ENCODE measurements around the gene RASL10B.

Gene RASL10B

DNA sequence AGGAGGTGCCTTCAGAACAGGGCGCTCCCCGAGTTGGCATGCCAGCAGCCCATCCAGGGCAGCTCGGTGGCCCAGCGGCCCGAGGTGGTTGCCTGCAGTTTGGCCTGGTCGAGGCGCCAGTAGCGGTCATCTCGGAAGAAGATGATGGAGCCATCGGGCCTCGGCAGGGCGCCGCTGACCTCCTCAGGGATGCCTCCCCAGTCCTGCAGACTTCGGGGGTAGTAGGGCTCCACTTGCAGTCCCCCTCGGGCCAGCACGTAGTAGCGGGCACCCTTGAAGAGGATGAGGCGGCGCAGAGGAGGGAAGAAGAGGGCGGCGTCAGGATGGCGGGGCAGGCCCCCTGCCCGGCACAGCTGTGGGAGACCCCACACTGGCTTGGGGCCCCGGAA lies 35.0 kb downstream of the RASL10B start:
- no peak for DNase-seq

DNA sequence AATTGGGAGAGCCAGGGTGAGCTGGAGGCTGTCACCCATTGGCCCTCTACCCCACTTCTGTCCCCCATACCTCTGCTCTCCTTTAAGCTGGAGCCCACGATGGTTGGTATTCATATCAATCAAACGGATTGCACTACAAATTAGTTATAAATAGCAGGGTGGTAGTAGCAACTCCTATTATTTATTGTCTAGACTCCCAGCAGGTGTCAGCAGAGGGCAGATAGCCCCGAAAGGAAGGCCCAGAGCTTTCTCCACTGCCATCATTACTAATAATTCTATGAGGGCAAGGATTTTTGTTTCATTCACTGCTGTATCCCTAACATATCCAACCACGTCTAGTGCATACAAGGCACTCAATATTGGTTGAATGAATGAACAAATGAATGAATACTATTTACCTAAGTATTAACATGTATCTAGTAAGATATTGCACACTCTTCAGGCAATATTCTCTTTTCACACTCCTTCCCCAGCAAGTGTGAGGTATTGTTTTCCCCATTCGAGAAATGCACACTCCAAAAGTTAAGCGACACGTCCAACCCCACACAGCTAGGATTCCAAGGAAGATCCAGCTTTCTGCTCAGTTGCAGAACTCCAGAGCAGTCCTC lies 35.6 kb downstream of the RASL10B start:
- DNase-seq = peak; percentile 11

DNA sequence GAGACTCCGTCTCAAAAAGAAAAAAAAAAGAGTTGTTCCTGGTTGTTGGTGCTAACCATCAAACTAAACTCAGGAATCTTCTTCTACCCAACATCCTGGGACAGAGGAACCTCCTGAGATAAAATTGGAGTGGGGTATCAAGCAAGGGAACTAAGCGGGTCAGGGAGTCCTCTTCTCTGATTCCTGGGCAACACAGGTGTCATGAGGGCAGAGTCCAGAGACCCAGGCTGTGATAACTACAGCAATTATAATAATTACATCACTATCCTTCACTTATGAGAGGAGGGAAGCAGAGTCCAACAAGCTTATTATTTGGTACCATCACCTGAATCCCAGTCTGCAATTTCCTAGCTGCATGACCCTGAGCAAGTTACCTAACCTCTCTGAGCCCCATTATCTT lies 37.4 kb downstream of the RASL10B start:
- no peak for DNase-seq

DNA sequence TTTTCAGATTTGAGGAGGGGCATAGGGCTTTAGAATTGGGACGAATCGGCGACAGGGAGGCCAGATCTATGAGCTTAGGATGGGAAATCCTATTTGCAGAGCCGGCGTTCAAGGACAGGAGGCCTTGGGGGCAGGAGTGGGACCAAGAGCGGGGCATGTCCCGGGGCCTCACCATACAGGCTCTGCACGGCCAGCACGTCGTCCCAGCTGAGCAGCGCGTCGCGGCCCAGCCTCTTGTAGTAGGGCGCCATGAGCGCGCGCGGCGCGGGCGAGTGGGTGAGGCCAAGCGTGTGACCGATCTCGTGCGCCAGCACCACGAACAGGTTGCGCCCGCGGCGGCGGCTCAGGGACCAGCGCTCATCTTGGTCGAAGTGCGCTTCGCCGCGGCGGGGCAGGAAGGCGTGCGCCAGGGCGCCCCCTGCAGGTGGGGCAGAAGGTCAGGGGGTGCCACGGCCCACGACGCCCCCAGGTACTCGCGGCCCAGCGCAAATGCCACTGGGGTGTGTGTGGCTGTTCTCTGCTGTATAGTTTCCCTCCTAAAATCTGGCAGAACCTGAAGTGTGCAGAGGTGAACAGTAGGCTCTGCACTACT lies 38.6 kb downstream of the RASL10B start:
- no peak for DNase-seq

DNA sequence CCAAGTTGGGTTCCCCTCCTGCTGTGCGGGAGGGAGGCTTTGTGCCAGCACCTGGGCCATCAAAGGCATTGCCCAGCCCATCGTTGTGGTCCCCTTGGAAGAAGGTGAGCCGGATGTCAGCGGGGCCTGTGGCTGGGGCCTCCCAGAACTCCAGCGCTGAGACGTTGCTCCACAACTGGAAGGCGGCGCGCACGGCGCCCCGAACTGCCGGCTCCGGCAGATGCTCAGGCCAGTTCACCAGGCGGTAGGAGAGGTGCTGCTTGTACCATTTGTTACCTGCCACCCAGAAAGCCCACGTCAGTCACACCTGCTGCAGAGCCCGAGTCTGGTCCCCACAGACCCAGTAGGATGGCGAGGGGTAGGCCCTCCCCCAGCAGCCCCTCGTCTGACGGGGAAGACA lies 41.7 kb downstream of the RASL10B start:
- DNase-seq = no peak

DNA sequence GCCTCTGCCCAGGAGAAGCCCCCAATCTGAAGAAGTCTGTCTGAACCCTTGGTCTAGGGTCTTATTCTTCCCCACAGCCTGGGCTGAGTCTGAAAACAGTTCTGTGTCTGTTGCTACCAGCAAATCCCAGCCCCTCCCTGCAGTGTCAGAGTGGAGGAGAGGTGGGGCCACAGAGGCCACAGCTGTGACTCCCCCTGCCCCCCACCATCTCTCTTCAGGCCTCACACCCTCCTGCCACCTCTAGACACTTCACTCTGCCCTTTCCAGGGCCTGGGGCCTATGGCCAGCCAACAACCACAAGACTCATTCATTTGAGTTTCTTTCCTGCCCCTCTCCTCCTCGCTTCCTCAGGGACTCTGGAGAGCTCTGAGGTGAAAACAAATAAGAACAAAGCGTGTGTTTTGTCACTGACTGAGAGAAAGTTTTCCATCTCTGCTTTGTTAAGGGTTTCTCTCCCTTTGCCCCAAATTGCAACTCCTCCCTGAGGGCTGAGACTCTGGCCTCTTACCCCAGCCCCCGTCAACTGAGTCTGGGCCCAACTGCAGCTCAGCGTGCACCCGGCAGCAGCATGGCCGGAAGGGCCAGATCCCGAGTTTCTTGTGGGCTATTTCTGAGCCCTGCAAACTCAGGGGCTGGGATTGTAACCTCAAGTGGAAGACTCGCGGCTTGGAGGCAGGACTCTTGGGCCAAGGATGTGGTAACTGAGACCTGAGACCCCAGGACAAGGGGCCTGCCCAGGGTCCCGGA lies 42.4 kb downstream of the RASL10B start:
- no peak for DNase-seq

DNA sequence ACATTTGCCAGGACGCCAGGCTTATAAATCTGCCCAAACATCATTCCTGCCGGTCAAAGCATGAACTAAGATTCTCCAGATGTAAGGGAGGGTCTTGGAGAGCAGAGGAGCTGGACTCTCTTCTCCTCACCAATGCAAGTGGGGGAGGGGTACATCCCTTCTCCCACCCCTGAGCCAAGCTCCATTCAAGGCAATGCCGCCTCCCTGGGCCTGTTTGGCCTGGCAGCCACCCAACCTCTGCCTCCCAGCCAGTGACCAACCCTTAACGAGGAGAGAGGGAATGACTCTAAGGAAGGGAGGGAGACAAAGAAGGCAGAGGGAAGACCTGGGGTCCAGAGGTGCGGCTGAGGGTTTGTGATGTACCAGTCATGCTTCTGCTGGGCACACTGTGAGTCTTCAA lies 43.1 kb downstream of the RASL10B start:
- DNase-seq = no peak

DNA sequence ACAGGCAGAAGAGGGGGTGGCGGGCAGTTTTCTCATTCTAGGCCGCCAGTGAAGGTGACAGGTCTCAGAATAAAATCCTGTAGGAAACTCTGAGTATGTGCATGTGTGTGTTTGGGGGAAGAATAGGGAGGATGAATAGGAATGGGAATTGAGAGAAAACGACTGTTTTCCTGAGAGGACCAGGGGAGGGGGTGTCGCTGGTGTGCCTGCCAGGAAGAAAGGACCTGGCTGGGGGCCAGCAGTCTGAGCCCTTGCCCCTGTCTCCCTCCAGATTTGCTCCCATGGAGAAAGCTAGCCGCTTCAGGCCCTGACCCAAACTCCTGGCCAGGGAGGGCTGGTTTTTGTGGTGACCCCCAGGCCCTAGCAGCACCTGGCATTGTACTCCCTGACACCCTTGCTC lies 43.6 kb downstream of the RASL10B start:
- no peak for DNase-seq

DNA sequence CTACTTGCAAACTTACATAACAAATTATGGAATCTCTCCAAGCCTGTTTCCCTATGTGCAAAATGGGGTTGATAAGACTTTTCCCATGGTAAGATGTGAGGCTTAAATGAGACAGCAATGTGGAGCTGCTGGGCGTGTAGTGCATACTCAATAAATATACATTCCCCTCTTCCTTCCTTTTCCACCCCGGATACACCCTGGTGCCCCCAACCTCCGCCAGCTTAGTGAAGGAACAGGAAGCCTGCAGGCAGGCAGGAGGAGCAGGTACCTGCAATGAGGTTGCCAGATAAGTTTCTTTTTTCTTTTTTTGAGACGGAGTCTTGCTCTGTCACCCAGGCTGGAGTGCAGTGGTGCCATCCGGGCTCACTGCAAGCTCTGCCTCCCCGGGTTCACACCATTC lies 44.1 kb downstream of the RASL10B start:
- DNase-seq = no peak

DNA sequence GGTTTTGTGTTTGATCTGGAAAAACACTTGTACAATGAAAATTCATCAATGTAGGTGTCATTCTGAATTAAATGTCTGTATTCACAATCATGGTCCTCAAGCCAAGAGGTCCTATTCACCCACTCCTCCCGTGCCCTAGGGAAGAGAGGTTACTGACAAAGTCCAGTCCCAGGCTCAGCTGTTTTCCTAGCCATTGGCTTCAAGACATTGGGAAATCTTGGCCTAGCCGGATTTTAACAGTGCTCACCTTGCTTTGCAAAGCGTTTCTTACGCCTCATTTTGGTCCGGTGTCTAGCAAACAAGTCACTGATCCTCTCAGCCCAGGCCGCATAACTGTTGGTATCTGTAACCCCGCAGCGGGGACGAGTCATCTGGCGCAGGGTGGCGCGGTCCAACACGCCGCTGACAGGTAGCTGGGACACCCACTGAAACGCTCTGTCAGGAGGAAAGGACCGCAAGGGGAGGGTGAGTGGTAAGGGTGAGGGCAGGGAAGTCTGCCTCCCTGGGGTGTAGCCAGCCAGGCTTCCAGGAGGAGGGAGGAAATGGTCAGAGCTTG lies 47.3 kb downstream of the RASL10B start:
- DNase-seq = no peak

DNA sequence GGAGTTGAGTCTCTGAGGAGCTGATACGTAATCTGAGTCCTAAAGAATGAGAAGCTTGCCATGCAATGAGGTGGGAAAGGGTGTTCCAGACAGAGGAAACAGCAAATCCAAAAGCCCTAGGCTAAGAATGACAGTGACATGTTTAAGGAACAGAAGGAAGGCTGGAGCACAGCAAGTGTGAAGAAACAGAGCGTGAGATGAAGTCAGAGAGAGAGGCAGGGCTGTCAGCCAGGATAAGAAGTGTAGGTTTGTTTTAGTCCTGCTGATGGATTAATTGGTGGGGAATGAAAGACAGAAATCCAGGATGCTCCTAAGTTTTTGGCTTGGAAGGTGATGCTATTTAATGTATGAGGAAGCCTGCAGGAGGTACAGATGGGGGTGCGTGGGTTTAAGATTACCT lies 49.5 kb downstream of the RASL10B start:
- no peak for DNase-seq

DNA sequence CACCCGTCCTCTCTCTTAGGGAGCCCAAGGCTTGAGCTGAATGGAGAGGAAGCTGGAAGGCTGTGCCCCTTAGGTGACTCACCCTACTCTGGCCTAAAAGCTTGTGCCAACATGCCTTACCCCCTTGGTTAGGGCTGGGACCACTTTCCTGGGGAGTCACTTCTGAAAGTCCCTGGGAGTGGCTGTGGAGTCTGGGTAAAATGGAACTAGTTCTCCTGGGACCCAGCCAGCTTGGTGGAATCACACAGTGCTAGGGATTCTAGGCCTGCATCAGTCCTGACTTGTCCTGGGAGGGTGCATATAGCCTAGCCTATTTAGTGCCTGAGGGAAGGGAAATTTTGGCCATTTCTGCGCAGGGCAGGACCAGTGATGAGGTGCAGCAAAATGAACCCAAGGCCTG lies 53.5 kb downstream of the RASL10B start:
- no peak for DNase-seq

DNA sequence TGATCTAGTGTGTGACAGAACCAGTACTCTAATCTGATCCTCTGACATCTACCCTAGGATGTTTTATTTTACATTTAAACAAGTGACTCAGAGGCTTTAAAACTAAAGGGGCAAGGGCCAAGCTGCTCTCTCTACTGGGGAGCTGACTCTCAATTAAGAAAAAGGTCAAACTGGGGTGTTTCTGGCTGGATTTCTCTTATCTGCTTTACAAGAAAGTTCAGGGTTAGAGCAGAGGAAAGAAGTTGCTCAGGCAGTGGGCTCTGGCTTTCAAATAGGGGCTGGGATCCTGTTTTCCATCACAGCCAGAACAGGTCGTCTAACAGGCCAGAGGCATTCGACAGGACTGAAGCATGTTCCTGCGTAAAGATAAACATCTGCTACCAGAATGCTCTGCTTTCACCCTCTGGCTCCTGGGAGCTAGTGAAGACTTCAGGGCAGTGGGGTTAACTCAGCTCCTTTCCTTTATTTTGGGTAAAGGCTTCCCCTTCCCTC lies 55.5 kb downstream of the RASL10B start:
- no peak for DNase-seq

DNA sequence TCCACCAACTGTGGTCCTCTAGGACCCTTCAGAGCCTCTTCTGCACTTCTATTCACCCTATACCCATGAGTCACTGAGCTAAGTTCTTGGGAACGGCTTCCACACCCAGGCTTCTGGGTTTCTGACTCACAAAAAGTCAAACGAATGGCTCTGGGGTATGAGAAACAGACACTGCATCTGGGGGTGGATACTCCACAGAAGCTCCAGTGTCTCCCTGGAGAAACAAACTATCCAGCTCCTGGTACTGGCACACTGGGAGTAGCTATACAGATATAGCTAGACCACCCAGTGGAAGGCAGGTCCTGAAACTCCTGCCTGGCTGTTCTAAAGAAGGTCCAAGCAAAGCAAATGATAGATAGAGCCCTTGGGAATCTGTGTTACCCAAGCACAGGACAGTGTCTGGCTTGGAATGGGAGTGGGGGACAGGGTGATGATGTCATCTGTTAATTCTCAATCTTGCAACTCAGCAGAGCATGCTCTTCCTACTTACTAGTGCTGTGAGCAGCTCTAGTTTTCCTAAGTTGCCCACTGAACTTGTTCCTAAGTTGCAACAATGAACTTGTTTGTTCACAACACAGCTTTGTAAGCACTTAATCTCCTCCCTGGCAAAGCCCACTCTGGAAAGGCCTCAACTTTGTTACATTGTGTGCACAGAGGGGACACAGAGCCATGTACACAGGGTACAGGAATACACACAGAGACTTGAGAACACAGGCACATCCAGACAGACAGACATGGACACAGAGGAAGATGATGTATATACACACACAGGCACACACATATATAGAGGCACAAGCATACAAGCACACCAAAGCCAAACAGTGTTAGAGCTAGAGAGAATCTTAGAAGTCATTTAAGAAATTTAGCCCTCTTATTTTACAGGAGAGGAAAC lies 57.3 kb downstream of the RASL10B start:
- no peak for DNase-seq

DNA sequence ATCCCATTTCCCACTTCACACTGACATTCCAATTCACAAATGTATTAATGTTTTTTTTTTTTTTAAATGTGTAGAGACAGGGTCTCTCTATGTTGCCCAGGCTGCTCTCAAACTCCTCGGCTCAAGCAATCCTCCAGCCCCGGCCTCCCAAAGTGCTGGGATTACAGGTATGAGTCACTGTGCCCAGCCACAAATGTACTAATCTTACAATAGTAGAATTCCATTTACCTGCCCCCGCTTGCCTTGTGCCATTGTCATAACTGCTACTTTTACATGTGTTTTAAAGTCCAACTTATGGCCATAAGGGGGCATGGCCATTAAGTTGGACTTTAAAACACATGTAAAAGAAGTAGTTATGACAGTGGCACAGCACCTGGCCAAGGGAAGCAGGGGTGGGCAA lies 59.4 kb downstream of the RASL10B start:
- no peak for DNase-seq

DNA sequence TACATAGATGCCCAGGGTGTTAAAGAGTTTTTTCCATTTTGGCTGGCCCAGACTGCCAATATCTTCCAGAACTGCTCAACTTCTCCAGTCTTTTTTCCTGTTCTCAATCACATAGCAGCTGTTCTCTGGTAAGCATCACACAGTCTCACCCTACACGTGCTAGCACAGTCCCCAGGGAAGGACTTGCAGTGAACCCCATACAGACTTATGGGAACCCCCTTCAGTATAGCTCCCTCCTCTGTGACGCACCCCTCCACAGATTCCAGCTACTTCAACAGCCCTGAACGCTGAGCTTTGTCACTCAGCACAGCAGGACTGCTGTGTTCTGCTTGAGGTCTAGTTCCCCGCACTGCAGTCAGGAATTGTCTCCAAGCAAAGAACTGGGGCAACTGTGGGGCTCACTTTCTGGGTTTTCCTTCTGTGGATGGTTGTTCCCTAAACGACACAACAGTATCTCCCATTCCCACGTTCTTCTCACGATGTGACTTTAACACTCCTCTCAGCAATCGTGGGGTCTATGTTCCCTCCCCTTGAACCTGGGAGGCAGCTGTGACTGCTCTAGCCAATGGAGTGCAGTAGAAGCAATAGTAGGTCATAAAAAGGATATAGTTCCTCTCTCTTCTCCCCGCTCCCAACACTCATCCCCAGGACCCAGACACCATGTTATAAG lies 60.4 kb downstream of the RASL10B start:
- no peak for DNase-seq
